Activated CD4-positive, alpha-beta T cell treated with anti-CD3 and anti-CD28 coated beads for 48 hours (primary cell): Measurements from ENCODE around the gene RHBG.

Experiments used
- DNase-seq: peaks from one replicate; pipeline ENCODE4 v3.0.0-alpha.2; 2020

RHBG gene

GRCh38 chr1:156409439-156409838 lies 40.4 kb downstream of the RHBG start:
- DNase-seq: no peak

- no peak for DNase-seq
Observed at GRCh38 chr1:156410238-156410637, 41.2 kb downstream of the RHBG start.

GRCh38 chr1:156410740-156411139 lies 41.7 kb downstream of the RHBG start:
- no peak for DNase-seq

- no peak for DNase-seq
Observed at GRCh38 chr1:156412653-156413321, 43.8 kb downstream of the RHBG start.

- DNase-seq: no peak
Observed at GRCh38 chr1:156413391-156414246, 44.6 kb downstream of the RHBG start.

- DNase-seq: no peak
Observed at GRCh38 chr1:156414461-156415064, 45.6 kb downstream of the RHBG start.

- DNase-seq: no peak
Observed at GRCh38 chr1:156416993-156417392, 48.0 kb downstream of the RHBG start.

- DNase-seq: no peak
Observed at GRCh38 chr1:156417401-156418020, 48.5 kb downstream of the RHBG start.

GRCh38 chr1:156418416-156419070 lies 49.5 kb downstream of the RHBG start:
- DNase-seq: no peak

GRCh38 chr1:156419854-156420204 lies 50.8 kb downstream of the RHBG start:
- no peak for DNase-seq

GRCh38 chr1:156420205-156421061 lies 51.4 kb downstream of the RHBG start:
- peak; percentile 45 for DNase-seq

- peak; percentile 81 for DNase-seq
Observed at GRCh38 chr1:156421062-156421938, 52.3 kb downstream of the RHBG start.

GRCh38 chr1:156421939-156422601 lies 53.1 kb downstream of the RHBG start:
- DNase-seq: no peak

GRCh38 chr1:156422602-156423091 lies 53.6 kb downstream of the RHBG start:
- no peak for DNase-seq

GRCh38 chr1:156423422-156424352 lies 54.7 kb downstream of the RHBG start:
- DNase-seq: no peak

- DNase-seq: no peak
Observed at GRCh38 chr1:156424806-156425432, 55.9 kb downstream of the RHBG start.

GRCh38 chr1:156425943-156426342 lies 56.9 kb downstream of the RHBG start:
- no peak for DNase-seq

- no peak for DNase-seq
Observed at GRCh38 chr1:156427957-156428356, 58.9 kb downstream of the RHBG start.
